ENCODE data around the gene BTRC.
A peak's percentile ranks its signal among the peaks of the same experiment; 100 is the strongest.

Gene BTRC

GRCh38 chr10:101444058-101444898 lies 90.3 kb downstream of the BTRC start:
- DNase-seq (ENCODE audit: low read depth, low spot score): no peak

GRCh38 chr10:101446071-101446470 lies 92.1 kb downstream of the BTRC start:
- DNase-seq (ENCODE audit: low read depth, low spot score): no peak

GRCh38 chr10:101446947-101447346 lies 93.0 kb downstream of the BTRC start:
- peak; percentile 17 for DNase-seq (ENCODE audit: low read depth, low spot score)

GRCh38 chr10:101447477-101447876 lies 93.5 kb downstream of the BTRC start:
- DNase-seq (ENCODE audit: low read depth, low spot score): no peak

GRCh38 chr10:101450277-101451080 lies 96.5 kb downstream of the BTRC start:
- DNase-seq (ENCODE audit: low read depth, low spot score): no peak

GRCh38 chr10:101451261-101451660 lies 97.3 kb downstream of the BTRC start:
- no peak for DNase-seq (ENCODE audit: low read depth, low spot score)

GRCh38 chr10:101451667-101452069 lies 97.7 kb downstream of the BTRC start:
- no peak for DNase-seq (ENCODE audit: low read depth, low spot score)

- DNase-seq (ENCODE audit: low read depth, low spot score): no peak
These were observed 98.2 kb downstream of the BTRC start for GRCh38 chr10:101452176-101452575.

- no peak for DNase-seq (ENCODE audit: low read depth, low spot score)
These were observed 98.6 kb downstream of the BTRC start for GRCh38 chr10:101452593-101452992.

- no peak for DNase-seq (ENCODE audit: low read depth, low spot score)
These were observed 99.4 kb downstream of the BTRC start for GRCh38 chr10:101453318-101453717.

- peak; percentile 23 for DNase-seq (ENCODE audit: low read depth, low spot score)
These were observed 100.1 kb downstream of the BTRC start for GRCh38 chr10:101453791-101454718.

- DNase-seq (ENCODE audit: low read depth, low spot score): no peak
These were observed 104.9 kb downstream of the BTRC start for GRCh38 chr10:101458869-101459268.

- no peak for DNase-seq (ENCODE audit: low read depth, low spot score)
These were observed 110.1 kb downstream of the BTRC start for GRCh38 chr10:101464082-101464481.

- DNase-seq (ENCODE audit: low read depth, low spot score): no peak
These were observed 110.6 kb downstream of the BTRC start for GRCh38 chr10:101464599-101464998.

GRCh38 chr10:101466016-101466912 lies 112.3 kb downstream of the BTRC start:
- peak; percentile 39 for DNase-seq (ENCODE audit: low read depth, low spot score)

GRCh38 chr10:101467286-101467770 lies 113.4 kb downstream of the BTRC start:
- peak; percentile 77 for DNase-seq (ENCODE audit: low read depth, low spot score)

GRCh38 chr10:101468159-101468558 lies 114.2 kb downstream of the BTRC start:
- no peak for DNase-seq (ENCODE audit: low read depth, low spot score)

GRCh38 chr10:101476383-101476782 lies 122.4 kb downstream of the BTRC start:
- DNase-seq (ENCODE audit: low read depth, low spot score): no peak

GRCh38 chr10:101478956-101479355 lies 125.0 kb downstream of the BTRC start:
- DNase-seq (ENCODE audit: low read depth, low spot score): no peak

- no peak for DNase-seq (ENCODE audit: low read depth, low spot score)
These were observed 127.3 kb downstream of the BTRC start for GRCh38 chr10:101481256-101481655.
